Tongue (tissue), 3 donors: Measurements from ENCODE around the gene GAB1. TPM values are rescaled to one million over a fixed set of nuclear protein-coding genes. Genes with fewer than 3 reads are reported as not detected.

Source experiments
- DNase-seq: peaks from one replicate; pipeline ENCODE4 v3.0.0-alpha.2; 2015
- small RNA-seq: library from RNA; depleted of rRNA; stranded (forward); fragments of <200 nt; gene quantifications from one replicate; pipeline ENCODE3, GENCODE V24; 2014; ENCODE audit warnings: low replicate concordance
- total RNA-seq: library from RNA; depleted of rRNA; stranded (reverse); fragments of >200 nt; gene quantifications from one replicate; pipeline ENCODE4 v1.2.3, GENCODE V29; 2014

GAB1 gene
- total RNA-seq, 1 donor from 2014 or later, result 49.6 TPM

GRCh38 chr4:143489106-143489505, 152.4 kb downstream of the GAB1 start:
- no peak for DNase-seq

GRCh38 chr4:143498021-143498420, 161.3 kb downstream of the GAB1 start:
- no peak for DNase-seq

GRCh38 chr4:143502231-143502630, 165.6 kb downstream of the GAB1 start:
- DNase-seq, result no peak

GRCh38 chr4:143506031-143506430, 169.4 kb downstream of the GAB1 start:
- DNase-seq, result no peak

- no peak for DNase-seq
These were observed 175.2 kb downstream of the GAB1 start for GRCh38 chr4:143511906-143512305.

- DNase-seq, result no peak
These were observed 176.3 kb downstream of the GAB1 start for GRCh38 chr4:143512978-143513313.

- peak; percentile 99 for DNase-seq
These were observed 176.9 kb downstream of the GAB1 start, which contains the start of gene SMARCA5 for GRCh38 chr4:143513314-143514168. TSS of gene SMARCA5 (plus strand) at chr4:143513702. CDS start at chr4:143513925, 223 bp downstream.

GRCh38 chr4:143514169-143514495, 177.5 kb downstream of the GAB1 start:
- no peak for DNase-seq

GRCh38 chr4:143514497-143514896, 177.8 kb downstream of the GAB1 start:
- DNase-seq, result peak; percentile 93

GRCh38 chr4:143514901-143515300, 178.2 kb downstream of the GAB1 start:
- no peak for DNase-seq

- DNase-seq, result no peak
These were observed 179.2 kb downstream of the GAB1 start for GRCh38 chr4:143515905-143516304.

GRCh38 chr4:143517764-143518163, 181.1 kb downstream of the GAB1 start:
- no peak for DNase-seq

Small RNA genes lying within 50 kb of the gene (small RNA-seq; reads per million reads assigned to genes)
- gene MIR3139, result 0.05 reads per million
- not detected for gene RF00019

Other genes with a start within 250 kb of the GAB1 start
- 31.4 TPM for gene USP38, start 152.0 kb upstream of the GAB1 start, total RNA-seq
- 58.5 TPM for gene SMARCA5, start 176.8 kb downstream of the GAB1 start, total RNA-seq